H9 (cell line): ENCODE measurements around the gene FAM151A. TPM values are rescaled to one million over a fixed set of nuclear protein-coding genes. Genes with fewer than 3 reads are reported as not detected.

Source experiments
- DNase-seq: peaks from one replicate; pipeline ENCODE4 v3.0.0-alpha.2; 2017
- H2AFZ ChIP-seq: one replicate; pipeline ENCODE4 v1.6.1; 2013; ENCODE audit warnings: mild to moderate bottlenecking, low read length, control low read depth, moderate library complexity
- H2AK5ac ChIP-seq: 2 replicates; pipeline ENCODE4 v1.6.1; 2013; ENCODE audit warnings: low read length, control low read depth, mixed read lengths; ENCODE audit not compliant: insufficient read length
- H2BK120ac ChIP-seq: one replicate; pipeline ENCODE4 v1.6.1; 2013; ENCODE audit warnings: low read depth, mild to moderate bottlenecking, low read length, control low read depth, inconsistent platforms; ENCODE audit not compliant: poor library complexity, severe bottlenecking
- H2BK12ac ChIP-seq: 2 replicates; pipeline ENCODE4 v1.6.1; 2013; ENCODE audit warnings: low read length, control low read depth, mixed read lengths, low read depth; ENCODE audit not compliant: insufficient read length
- H2BK15ac ChIP-seq: 2 replicates; pipeline ENCODE4 v1.6.1; 2013; ENCODE audit warnings: low read depth, low read length, control low read depth
- H2BK20ac ChIP-seq: one replicate; pipeline ENCODE4 v1.6.1; 2013; ENCODE audit warnings: low read depth, mild to moderate bottlenecking, low read length, control low read depth, inconsistent platforms; ENCODE audit not compliant: poor library complexity, severe bottlenecking
- H2BK5ac ChIP-seq: 2 replicates; pipeline ENCODE4 v1.6.1; 2013; ENCODE audit warnings: low read length, control low read depth, mixed read lengths; ENCODE audit not compliant: insufficient read length
- H3K14ac ChIP-seq: 2 replicates; pipeline ENCODE4 v1.6.1; 2013; ENCODE audit warnings: low read length, control low read depth; ENCODE audit not compliant: insufficient read depth
- H3K18ac ChIP-seq: 2 replicates; pipeline ENCODE4 v1.6.1; 2013; ENCODE audit warnings: low read depth, mild to moderate bottlenecking, mixed read lengths, low read length, control low read depth; ENCODE audit not compliant: insufficient read length
- H3K23ac ChIP-seq: 2 replicates; pipeline ENCODE4 v1.6.1; 2013; ENCODE audit warnings: low read length, control low read depth, mixed read lengths, low read depth; ENCODE audit not compliant: insufficient read length
- H3K23me2 ChIP-seq: 2 replicates; pipeline ENCODE4 v1.6.1; 2013; ENCODE audit warnings: low read depth, mild to moderate bottlenecking, mixed read lengths, low read length, control low read depth; ENCODE audit not compliant: insufficient read length, poor library complexity, severe bottlenecking
- H3K27ac ChIP-seq: 2 replicates; pipeline ENCODE4 v1.5.1; 2013; ENCODE audit warnings: low read length, control low read depth, mixed read lengths, low read depth; ENCODE audit not compliant: insufficient read length
- H3K27me3 ChIP-seq: 2 replicates; pipeline ENCODE4 v1.6.1; 2013; ENCODE audit warnings: low read length, control low read depth, inconsistent platforms; ENCODE audit not compliant: insufficient read depth
- H3K4ac ChIP-seq: 2 replicates; pipeline ENCODE4 v1.6.1; 2013; ENCODE audit warnings: low read depth, mild to moderate bottlenecking, control low read depth, inconsistent platforms, low read length, moderate library complexity
- H3K4me1 ChIP-seq: 2 replicates; pipeline ENCODE4 v1.6.1; 2013; ENCODE audit warnings: low read length, control low read depth, inconsistent platforms; ENCODE audit not compliant: insufficient read depth
- H3K4me2 ChIP-seq: 2 replicates; pipeline ENCODE4 v1.6.1; 2013; ENCODE audit warnings: low read length, control low read depth, mixed read lengths; ENCODE audit not compliant: insufficient read length, insufficient read depth
- H3K56ac ChIP-seq: 2 replicates; pipeline ENCODE4 v1.6.1; 2013; ENCODE audit warnings: low read depth, mild to moderate bottlenecking, mixed read lengths, low read length, control low read depth; ENCODE audit not compliant: insufficient read length
- H3K79me1 ChIP-seq: 2 replicates; pipeline ENCODE4 v1.6.1; 2013; ENCODE audit warnings: low read depth, mild to moderate bottlenecking, moderate library complexity, low read length, control low read depth, inconsistent platforms; ENCODE audit not compliant: insufficient read depth, poor library complexity, severe bottlenecking
- H3K79me2 ChIP-seq: 2 replicates; pipeline ENCODE4 v1.6.1; 2013; ENCODE audit warnings: low read length, control low read depth, inconsistent platforms; ENCODE audit not compliant: insufficient read depth
- H3K9ac ChIP-seq: 2 replicates; pipeline ENCODE4 v1.6.1; 2013; ENCODE audit warnings: low read length, control low read depth, mixed read lengths; ENCODE audit not compliant: insufficient read length; ENCODE audit errors: extremely low read depth
- H3K9me3 ChIP-seq: one replicate; pipeline ENCODE4 v1.6.1; 2013; ENCODE audit warnings: low read depth, low read length, inconsistent platforms; ENCODE audit not compliant: control insufficient read depth
- H3T11ph ChIP-seq: one replicate; pipeline ENCODE4 v1.6.1; 2013; ENCODE audit warnings: mild to moderate bottlenecking, low read length, control low read depth, inconsistent platforms
- H4K20me1 ChIP-seq: one replicate; pipeline ENCODE4 v1.6.1; 2013; ENCODE audit not compliant: control insufficient read depth, insufficient read length, insufficient read depth
- H4K5ac ChIP-seq: 2 replicates; pipeline ENCODE4 v1.6.1; 2013; ENCODE audit warnings: low read depth, mild to moderate bottlenecking, mixed read lengths, low read length, control low read depth; ENCODE audit not compliant: insufficient read length
- H4K8ac ChIP-seq: replicated peaks from 2 replicates; pipeline ENCODE4 v1.6.1; 2013; ENCODE audit warnings: low read length, control low read depth, mixed read lengths, low read depth; ENCODE audit not compliant: insufficient read length
- H4K91ac ChIP-seq: 2 replicates; pipeline ENCODE4 v1.6.1; 2013; ENCODE audit warnings: low read depth, mild to moderate bottlenecking, moderate library complexity, mixed read lengths, low read length, control low read depth; ENCODE audit not compliant: insufficient read length
- H3K27ac Mint-ChIP-seq, 3 experiments: 2 replicates in 2 of 3; 3 replicates in 1 of 3; pipeline ENCODE4 v1.8.0; 2020 to 2021; ENCODE audit warnings: mixed read lengths in 3 of 3, mild to moderate bottlenecking in 1 of 3, moderate library complexity in 1 of 3
- H3K27me3 Mint-ChIP-seq: 2 replicates; pipeline ENCODE4 v1.8.0; 2021; ENCODE audit warnings: low read depth, mild to moderate bottlenecking, moderate library complexity, mixed read lengths
- H3K36me3 Mint-ChIP-seq, 3 experiments: 2 replicates in 2 of 3; 3 replicates in 1 of 3; pipeline ENCODE4 v1.8.0; 2020 to 2021; ENCODE audit warnings: low read depth in 3 of 3, mixed read lengths in 3 of 3; ENCODE audit not compliant: insufficient read depth in 1 of 3
- H3K4me1 Mint-ChIP-seq, 2 experiments: 2 replicates each; pipeline ENCODE4 v1.8.0; 2020; ENCODE audit warnings: mixed read lengths in 2 of 2
- H3K4me3 Mint-ChIP-seq, 2 experiments: 2 replicates in 1 of 2; 3 replicates in 1 of 2; pipeline ENCODE4 v1.8.0; 2020 to 2021; ENCODE audit warnings: mild to moderate bottlenecking in 2 of 2, mixed read lengths in 2 of 2, moderate library complexity in 1 of 2
- H3K9me3 Mint-ChIP-seq, 2 experiments: 2 replicates in 1 of 2; 3 replicates in 1 of 2; pipeline ENCODE4 v1.8.0; 2020; ENCODE audit warnings: mild to moderate bottlenecking in 2 of 2, mixed read lengths in 2 of 2, moderate library complexity in 1 of 2
- WGBS: extraction: QIAGEN DNeasy Blood & Tissue Kit; methylation state at CpG from one replicate; pipeline ENCODE4 v1.1.7; 2013; ENCODE audit warnings: missing lambda C conversion rate, low lambda C conversion rate, mixed read lengths; ENCODE audit not compliant: insufficient read length; ENCODE audit errors: extremely low coverage; 5-methylcytosine and 5-hydroxymethylcytosine counted together
- total RNA-seq: library from RNA; stranded (reverse); gene quantifications from 2 replicates; pipeline ENCODE4 v1.2.1, GENCODE V29; 2021
- TF ChIP-seq, protein P1 (sequence below): fragments of 200-600 bp; sonication (generic); conservative IDR thresholded peaks from 3 replicates; pipeline ENCODE4 v1.8.0; 2021; ENCODE audit warnings: antibody characterized with exemption, mild to moderate bottlenecking

The FAM151A gene
- total RNA-seq, 1 experiment from 2014 or later = not detected

DNA sequence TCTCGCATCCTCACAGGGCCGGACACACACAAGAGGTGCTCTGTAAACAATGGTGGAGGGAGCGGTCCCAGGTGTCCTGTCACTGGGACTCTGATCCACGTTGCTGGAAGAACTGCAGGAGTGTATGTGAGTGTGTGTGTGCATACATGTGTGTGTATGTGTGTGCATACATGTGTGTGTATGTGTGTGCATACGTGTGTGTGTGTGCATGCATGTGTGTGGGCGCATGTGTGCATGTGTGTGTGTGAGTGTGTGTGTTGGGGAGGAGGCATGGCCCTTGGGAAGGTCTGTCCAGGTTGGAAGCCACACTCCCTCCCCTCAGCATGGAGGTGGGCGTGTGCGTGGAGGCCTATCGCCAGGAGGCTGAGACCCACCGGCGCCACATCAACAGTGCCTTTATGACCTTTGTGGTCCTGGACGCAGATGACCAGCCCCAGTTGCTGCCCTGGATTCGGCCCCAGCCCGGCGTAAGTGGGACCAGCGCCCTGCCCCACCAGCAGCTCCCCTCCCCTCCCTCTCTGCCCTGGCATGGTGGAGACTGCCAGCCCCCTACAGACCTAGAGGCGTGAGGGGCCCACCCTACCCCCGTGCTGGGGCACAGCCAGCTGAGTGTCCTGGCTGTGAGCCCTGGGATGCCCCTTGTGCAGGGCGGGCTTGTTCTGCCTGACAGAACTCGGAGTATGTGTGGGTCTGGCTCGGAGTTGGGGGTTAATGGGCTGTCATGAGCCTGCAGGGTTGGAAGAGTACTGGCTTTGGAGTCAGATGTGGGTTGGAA is 22.2 kb downstream of the FAM151A start:
- H3K27me3 Mint-ChIP-seq = peaks cover 1% of the 10 kb centered on the region; the same call in 1 of the 2 replicates
- no peak overlapping the region for H2AK5ac ChIP-seq
- no peaks in the 10 kb centered on the region; a peak in 1 of 5 replicates for H3K9me3 Mint-ChIP-seq
- no peak for DNase-seq
- no peak overlapping the region for H3K56ac ChIP-seq
- no peak overlapping the region for H3K27ac ChIP-seq
- H3K9me3 ChIP-seq = no peaks in the 10 kb centered on the region
- no peak overlapping the region for H2BK5ac ChIP-seq
- H4K5ac ChIP-seq = no peak overlapping the region
- H3K79me2 ChIP-seq = no peaks in the 10 kb centered on the region
- no peak overlapping the region for H3K18ac ChIP-seq
- no peak overlapping the region for H3K14ac ChIP-seq
- H4K8ac ChIP-seq = no peak overlapping the region
- no peak overlapping the region for H2BK12ac ChIP-seq
- no peak overlapping the region for H2BK15ac ChIP-seq
- H3K23ac ChIP-seq = no peak overlapping the region
- no peak overlapping the region for H3T11ph ChIP-seq
- WGBS = no CpG with 5 or more reads among the region's 21 CpGs
- H3K4ac ChIP-seq = no peak overlapping the region
- no peak overlapping the region for H4K91ac ChIP-seq
- TF ChIP-seq, protein P1, sequence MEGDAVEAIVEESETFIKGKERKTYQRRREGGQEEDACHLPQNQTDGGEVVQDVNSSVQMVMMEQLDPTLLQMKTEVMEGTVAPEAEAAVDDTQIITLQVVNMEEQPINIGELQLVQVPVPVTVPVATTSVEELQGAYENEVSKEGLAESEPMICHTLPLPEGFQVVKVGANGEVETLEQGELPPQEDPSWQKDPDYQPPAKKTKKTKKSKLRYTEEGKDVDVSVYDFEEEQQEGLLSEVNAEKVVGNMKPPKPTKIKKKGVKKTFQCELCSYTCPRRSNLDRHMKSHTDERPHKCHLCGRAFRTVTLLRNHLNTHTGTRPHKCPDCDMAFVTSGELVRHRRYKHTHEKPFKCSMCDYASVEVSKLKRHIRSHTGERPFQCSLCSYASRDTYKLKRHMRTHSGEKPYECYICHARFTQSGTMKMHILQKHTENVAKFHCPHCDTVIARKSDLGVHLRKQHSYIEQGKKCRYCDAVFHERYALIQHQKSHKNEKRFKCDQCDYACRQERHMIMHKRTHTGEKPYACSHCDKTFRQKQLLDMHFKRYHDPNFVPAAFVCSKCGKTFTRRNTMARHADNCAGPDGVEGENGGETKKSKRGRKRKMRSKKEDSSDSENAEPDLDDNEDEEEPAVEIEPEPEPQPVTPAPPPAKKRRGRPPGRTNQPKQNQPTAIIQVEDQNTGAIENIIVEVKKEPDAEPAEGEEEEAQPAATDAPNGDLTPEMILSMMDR = no peak
- no peak overlapping the region for H2AFZ ChIP-seq
- H3K9ac ChIP-seq = no peak overlapping the region
- no peaks in the 10 kb centered on the region for H3K79me1 ChIP-seq
- no peak overlapping the region for H2BK120ac ChIP-seq
- H3K4me2 ChIP-seq = no peak overlapping the region
- no peak overlapping the region; a peak in 1 of 7 replicates for H3K27ac Mint-ChIP-seq
- no peak overlapping the region for H2BK20ac ChIP-seq
- H3K23me2 ChIP-seq = no peaks in the 10 kb centered on the region
- H3K36me3 Mint-ChIP-seq = no peaks in the 10 kb centered on the region; a peak in 1 of 7 replicates
- no peak overlapping the region for H3K4me3 Mint-ChIP-seq
- peaks cover 8 to 16% of the 10 kb centered on the region in 2 experiments for H3K4me1 Mint-ChIP-seq
- no peaks in the 10 kb centered on the region for H4K20me1 ChIP-seq
- no peaks in the 10 kb centered on the region for H3K27me3 ChIP-seq
- H3K4me1 ChIP-seq = no peaks in the 10 kb centered on the region; the same call in 1 of the 2 replicates
